GM23338 (cell line): ENCODE data around the gene QDPR. TPM values are rescaled to one million over a fixed set of nuclear protein-coding genes. Genes with fewer than 3 reads are reported as not detected.

Experiments
- ATAC-seq: fragments of 200-7000 bp; cut with Tn5 transposase; 3 replicates; pipeline ENCODE4 v1.9.1; 2020
- DNase-seq: peaks from one replicate; pipeline ENCODE4 v3.0.0-alpha.2; 2015; ENCODE audit warnings: low spot score
- H2AFZ ChIP-seq: fragments of 200-600 bp; sonication (generic); 2 replicates; pipeline ENCODE4 v1.8.0; 2016; ENCODE audit warnings: antibody characterized with exemption, mild to moderate bottlenecking, moderate library complexity
- H3F3A ChIP-seq: fragments of 200-600 bp; sonication (generic); replicated peaks from 2 replicates; pipeline ENCODE4 v1.8.0; 2017; ENCODE audit warnings: antibody characterized with exemption, mixed run types, low read depth
- H3K27ac ChIP-seq: fragments of 200-600 bp; sonication (generic); 2 replicates; pipeline ENCODE4 v1.6.1; 2016; ENCODE audit warnings: low read depth
- H3K27me3 ChIP-seq: fragments of 200-600 bp; sonication (generic); 2 replicates; pipeline ENCODE4 v1.8.0; 2016; ENCODE audit warnings: mild to moderate bottlenecking, mixed run types, moderate library complexity; ENCODE audit not compliant: insufficient read depth
- H3K36me3 ChIP-seq: fragments of 200-600 bp; sonication (generic); 2 replicates; pipeline ENCODE4 v1.8.0; 2016; ENCODE audit warnings: mild to moderate bottlenecking; ENCODE audit not compliant: insufficient read depth
- H3K4me1 ChIP-seq: fragments of 200-600 bp; sonication (generic); 2 replicates; pipeline ENCODE4 v1.8.0; 2016; ENCODE audit warnings: mild to moderate bottlenecking, moderate library complexity; ENCODE audit not compliant: insufficient read depth
- H3K4me2 ChIP-seq: fragments of 200-600 bp; sonication (generic); 2 replicates; pipeline ENCODE4 v1.7.1; 2017; ENCODE audit warnings: mixed run types
- H3K4me3 ChIP-seq: fragments of 200-600 bp; sonication (generic); 2 replicates; pipeline ENCODE4 v1.6.1; 2016; ENCODE audit warnings: mixed run types
- H3K79me2 ChIP-seq: fragments of 200-600 bp; sonication (generic); replicated peaks from 2 replicates; pipeline ENCODE4 v1.8.0; 2017; ENCODE audit warnings: mild to moderate bottlenecking; ENCODE audit not compliant: insufficient read depth
- H3K9me2 ChIP-seq: fragments of 200-600 bp; sonication (generic); 2 replicates; pipeline ENCODE4 v1.8.0; 2017; ENCODE audit not compliant: insufficient read depth
- H4K20me1 ChIP-seq: fragments of 200-600 bp; sonication (generic); replicated peaks from 2 replicates; pipeline ENCODE4 v1.8.0; 2017; ENCODE audit warnings: mild to moderate bottlenecking; ENCODE audit not compliant: insufficient read depth
- H3K27ac Mint-ChIP-seq: 2 replicates; pipeline ENCODE4 v1.8.0; 2020; ENCODE audit warnings: inconsistent platforms, mild to moderate bottlenecking, moderate library complexity, mixed read lengths
- H3K27me3 Mint-ChIP-seq: 3 replicates; pipeline ENCODE4 v1.8.0; 2022; ENCODE audit warnings: low read depth, mild to moderate bottlenecking, moderate library complexity, mixed read lengths, inconsistent platforms; ENCODE audit not compliant: insufficient read depth, poor library complexity
- H3K36me3 Mint-ChIP-seq: 3 replicates; pipeline ENCODE4 v1.8.0; 2021; ENCODE audit warnings: low read depth, mild to moderate bottlenecking, inconsistent platforms, moderate library complexity, mixed read lengths
- H3K4me1 Mint-ChIP-seq: 3 replicates; pipeline ENCODE4 v1.8.0; 2020; ENCODE audit warnings: mild to moderate bottlenecking, inconsistent platforms, mixed read lengths
- H3K4me3 Mint-ChIP-seq: 3 replicates; pipeline ENCODE4 v1.8.0; 2021; ENCODE audit warnings: moderate library complexity, mild to moderate bottlenecking, inconsistent platforms, mixed read lengths
- H3K9me3 Mint-ChIP-seq: 3 replicates; pipeline ENCODE4 v1.8.0; 2020; ENCODE audit warnings: moderate library complexity, mild to moderate bottlenecking, inconsistent platforms, mixed read lengths
- CTCF ChIP-seq, 2 experiments: fragments of 200-600 bp in 1 of 2; sonication (generic) in 1 of 2; conservative IDR thresholded peaks; 2 replicates each; pipeline versions ENCODE4 v1.5.1 to v1.6.1; 2016 to 2017; ENCODE audit warnings: antibody characterized with exemption in 2 of 2, low read depth in 2 of 2, mild to moderate bottlenecking in 2 of 2, moderate library complexity in 1 of 2
- EZH2 ChIP-seq: fragments of 200-600 bp; sonication (generic); IDR thresholded peaks from one replicate; pipeline ENCODE4 v1.8.0; 2017; ENCODE audit warnings: antibody characterized with exemption, mild to moderate bottlenecking, low read depth; ENCODE audit not compliant: unreplicated experiment
- POLR2AphosphoS5 ChIP-seq: IDR thresholded peaks from 2 replicates; pipeline ENCODE4 v1.6.1; 2016; ENCODE audit warnings: antibody characterized with exemption, low read depth
- STAT1 ChIP-seq: IDR thresholded peaks from one replicate; pipeline ENCODE4 v1.6.1; 2016; ENCODE audit warnings: antibody characterized with exemption; ENCODE audit not compliant: unreplicated experiment
- ZNF114 ChIP-seq: fragments of 250-450 bp; sonication (Bioruptor Pico); IDR thresholded peaks from 2 replicates; pipeline ENCODE4 v1.5.0; 2020; ENCODE audit warnings: mild to moderate bottlenecking, moderate library complexity
- ZNF331 ChIP-seq: fragments of 250-450 bp; sonication (Bioruptor Pico); IDR thresholded peaks from 2 replicates; pipeline ENCODE4 v1.5.0; 2020; ENCODE audit warnings: low read depth, mild to moderate bottlenecking, moderate library complexity
- polyA plus RNA-seq: library from polyadenylated mRNA; unstranded; fragments of >200 nt; fragmentation: Nextera tagmentation; extraction: Ambion mirVana; gene quantifications from 2 replicates; pipeline ENCODE4 v1.2.1, GENCODE V29; 2016
- total RNA-seq: library from RNA; depleted of rRNA; stranded (reverse); fragments of >200 nt; shearing (Covaris generic); gene quantifications from 2 replicates; pipeline ENCODE4 v1.2.3, GENCODE V29; 2014
- TF ChIP-seq, protein P1 (sequence below): IDR thresholded peaks from 2 replicates; pipeline ENCODE4 v1.6.1; 2016; ENCODE audit warnings: antibody characterized with exemption
- TF ChIP-seq, protein P2 (sequence below): fragments of 250-450 bp; sonication (Bioruptor Pico); IDR thresholded peaks from 2 replicates; pipeline ENCODE4 v1.5.0; 2020; ENCODE audit warnings: mild to moderate bottlenecking, moderate library complexity

QDPR gene
- total and polyA plus RNA-seq, 2 experiments from 2014 or later: 31.5 to 42.7 TPM

GRCh38 chr4:17476853-17477252, 35.0 kb downstream of the QDPR start:
- H3K9me2 ChIP-seq: no peaks in the 10 kb centered on the region; the same call in 1 of the 2 replicates
- no peaks in the 10 kb centered on the region for H3K79me2 ChIP-seq
- H3K4me3 ChIP-seq: no peak overlapping the region
- Mint-ChIP-seq H3K27ac (no peak overlapping the region), H3K9me3 (no peaks in the 10 kb centered on the region), H3K27me3 (peaks cover 2% of the 10 kb centered on the region), H3K4me3 (no peak overlapping the region), H3K4me1 (peaks cover 11% of the 10 kb centered on the region; the same call in 2 of the 3 replicates), H3K36me3 (no peaks in the 10 kb centered on the region)
- H3K36me3 ChIP-seq: no peaks in the 10 kb centered on the region
- no peak for TF ChIP-seq EZH2
- TF ChIP-seq POLR2AphosphoS5: no peak
- TF ChIP-seq ZNF331 (CRISPR knock-in tag): no peak
- no peak for TF ChIP-seq CTCF (conservative IDR thresholded peaks at IDR 0.05; ENCODE audit: low read depth in 2 of 2)
- no peak for TF ChIP-seq STAT1
- no peak for TF ChIP-seq ZNF114 (CRISPR knock-in tag)
- H3K4me2 ChIP-seq: no peak overlapping the region
- no peak overlapping the region for H2AFZ ChIP-seq
- ATAC-seq (no peak), DNase-seq (no peak)
- H3F3A ChIP-seq: no peaks in the 10 kb centered on the region
- H3K27me3 ChIP-seq: no peaks in the 10 kb centered on the region
- no peaks in the 10 kb centered on the region for H3K4me1 ChIP-seq
- H3K27ac ChIP-seq: no peak overlapping the region
- no peaks in the 10 kb centered on the region for H4K20me1 ChIP-seq

DNA sequence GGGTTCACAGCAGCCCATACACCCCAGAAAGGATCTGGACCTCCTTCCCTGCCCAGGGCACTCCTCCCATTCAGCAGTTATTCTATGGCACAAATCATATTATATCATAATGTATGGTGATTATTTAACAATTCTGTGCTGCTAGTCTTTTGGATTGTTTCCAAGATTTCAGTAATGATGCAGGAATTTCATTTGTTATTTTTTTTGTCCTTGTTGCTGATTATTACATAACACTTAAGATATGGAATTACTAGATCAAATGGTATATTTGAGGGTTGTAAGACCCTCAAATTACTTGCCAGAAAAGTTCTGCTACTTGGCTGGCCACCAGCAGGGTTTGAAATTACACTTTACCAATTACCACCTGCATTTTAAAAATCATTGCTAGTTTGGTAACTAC, 36.4 kb downstream of the QDPR start:
- TF ChIP-seq, protein P1, sequence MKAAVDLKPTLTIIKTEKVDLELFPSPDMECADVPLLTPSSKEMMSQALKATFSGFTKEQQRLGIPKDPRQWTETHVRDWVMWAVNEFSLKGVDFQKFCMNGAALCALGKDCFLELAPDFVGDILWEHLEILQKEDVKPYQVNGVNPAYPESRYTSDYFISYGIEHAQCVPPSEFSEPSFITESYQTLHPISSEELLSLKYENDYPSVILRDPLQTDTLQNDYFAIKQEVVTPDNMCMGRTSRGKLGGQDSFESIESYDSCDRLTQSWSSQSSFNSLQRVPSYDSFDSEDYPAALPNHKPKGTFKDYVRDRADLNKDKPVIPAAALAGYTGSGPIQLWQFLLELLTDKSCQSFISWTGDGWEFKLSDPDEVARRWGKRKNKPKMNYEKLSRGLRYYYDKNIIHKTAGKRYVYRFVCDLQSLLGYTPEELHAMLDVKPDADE: no peak
- TF ChIP-seq, protein P2, sequence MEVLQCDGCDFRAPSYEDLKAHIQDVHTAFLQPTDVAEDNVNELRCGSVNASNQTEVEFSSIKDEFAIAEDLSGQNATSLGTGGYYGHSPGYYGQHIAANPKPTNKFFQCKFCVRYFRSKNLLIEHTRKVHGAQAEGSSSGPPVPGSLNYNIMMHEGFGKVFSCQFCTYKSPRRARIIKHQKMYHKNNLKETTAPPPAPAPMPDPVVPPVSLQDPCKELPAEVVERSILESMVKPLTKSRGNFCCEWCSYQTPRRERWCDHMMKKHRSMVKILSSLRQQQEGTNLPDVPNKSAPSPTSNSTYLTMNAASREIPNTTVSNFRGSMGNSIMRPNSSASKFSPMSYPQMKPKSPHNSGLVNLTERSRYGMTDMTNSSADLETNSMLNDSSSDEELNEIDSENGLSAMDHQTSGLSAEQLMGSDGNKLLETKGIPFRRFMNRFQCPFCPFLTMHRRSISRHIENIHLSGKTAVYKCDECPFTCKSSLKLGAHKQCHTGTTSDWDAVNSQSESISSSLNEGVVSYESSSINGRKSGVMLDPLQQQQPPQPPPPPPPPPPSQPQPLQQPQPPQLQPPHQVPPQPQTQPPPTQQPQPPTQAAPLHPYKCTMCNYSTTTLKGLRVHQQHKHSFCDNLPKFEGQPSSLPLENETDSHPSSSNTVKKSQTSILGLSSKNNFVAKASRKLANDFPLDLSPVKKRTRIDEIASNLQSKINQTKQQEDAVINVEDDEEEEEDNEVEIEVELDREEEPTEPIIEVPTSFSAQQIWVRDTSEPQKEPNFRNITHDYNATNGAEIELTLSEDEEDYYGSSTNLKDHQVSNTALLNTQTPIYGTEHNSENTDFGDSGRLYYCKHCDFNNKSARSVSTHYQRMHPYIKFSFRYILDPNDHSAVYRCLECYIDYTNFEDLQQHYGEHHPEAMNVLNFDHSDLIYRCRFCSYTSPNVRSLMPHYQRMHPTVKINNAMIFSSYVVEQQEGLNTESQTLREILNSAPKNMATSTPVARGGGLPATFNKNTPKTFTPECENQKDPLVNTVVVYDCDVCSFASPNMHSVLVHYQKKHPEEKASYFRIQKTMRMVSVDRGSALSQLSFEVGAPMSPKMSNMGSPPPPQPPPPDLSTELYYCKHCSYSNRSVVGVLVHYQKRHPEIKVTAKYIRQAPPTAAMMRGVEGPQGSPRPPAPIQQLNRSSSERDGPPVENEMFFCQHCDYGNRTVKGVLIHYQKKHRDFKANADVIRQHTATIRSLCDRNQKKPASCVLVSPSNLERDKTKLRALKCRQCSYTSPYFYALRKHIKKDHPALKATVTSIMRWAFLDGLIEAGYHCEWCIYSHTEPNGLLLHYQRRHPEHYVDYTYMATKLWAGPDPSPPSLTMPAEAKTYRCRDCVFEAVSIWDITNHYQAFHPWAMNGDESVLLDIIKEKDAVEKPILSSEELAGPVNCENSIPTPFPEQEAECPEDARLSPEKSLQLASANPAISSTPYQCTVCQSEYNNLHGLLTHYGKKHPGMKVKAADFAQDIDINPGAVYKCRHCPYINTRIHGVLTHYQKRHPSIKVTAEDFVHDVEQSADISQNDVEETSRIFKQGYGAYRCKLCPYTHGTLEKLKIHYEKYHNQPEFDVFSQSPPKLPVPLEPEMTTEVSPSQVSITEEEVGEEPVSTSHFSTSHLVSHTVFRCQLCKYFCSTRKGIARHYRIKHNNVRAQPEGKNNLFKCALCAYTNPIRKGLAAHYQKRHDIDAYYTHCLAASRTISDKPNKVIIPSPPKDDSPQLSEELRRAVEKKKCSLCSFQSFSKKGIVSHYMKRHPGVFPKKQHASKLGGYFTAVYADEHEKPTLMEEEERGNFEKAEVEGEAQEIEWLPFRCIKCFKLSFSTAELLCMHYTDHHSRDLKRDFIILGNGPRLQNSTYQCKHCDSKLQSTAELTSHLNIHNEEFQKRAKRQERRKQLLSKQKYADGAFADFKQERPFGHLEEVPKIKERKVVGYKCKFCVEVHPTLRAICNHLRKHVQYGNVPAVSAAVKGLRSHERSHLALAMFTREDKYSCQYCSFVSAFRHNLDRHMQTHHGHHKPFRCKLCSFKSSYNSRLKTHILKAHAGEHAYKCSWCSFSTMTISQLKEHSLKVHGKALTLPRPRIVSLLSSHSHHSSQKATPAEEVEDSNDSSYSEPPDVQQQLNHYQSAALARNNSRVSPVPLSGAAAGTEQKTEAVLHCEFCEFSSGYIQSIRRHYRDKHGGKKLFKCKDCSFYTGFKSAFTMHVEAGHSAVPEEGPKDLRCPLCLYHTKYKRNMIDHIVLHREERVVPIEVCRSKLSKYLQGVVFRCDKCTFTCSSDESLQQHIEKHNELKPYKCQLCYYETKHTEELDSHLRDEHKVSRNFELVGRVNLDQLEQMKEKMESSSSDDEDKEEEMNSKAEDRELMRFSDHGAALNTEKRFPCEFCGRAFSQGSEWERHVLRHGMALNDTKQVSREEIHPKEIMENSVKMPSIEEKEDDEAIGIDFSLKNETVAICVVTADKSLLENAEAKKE: no peak
- H3K9me3 Mint-ChIP-seq: no peaks in the 10 kb centered on the region
- Histone ChIP-seq H4K20me1 (no peaks in the 10 kb centered on the region), H3K9me2 (no peaks in the 10 kb centered on the region; the same call in 1 of the 2 replicates), H3K4me2 (no peak overlapping the region), H3K36me3 (no peaks in the 10 kb centered on the region), H3K79me2 (no peaks in the 10 kb centered on the region), H3K4me1 (no peaks in the 10 kb centered on the region), H3K27ac (no peak overlapping the region), H3K27me3 (no peaks in the 10 kb centered on the region), H2AFZ (no peak overlapping the region), H3F3A (no peaks in the 10 kb centered on the region), H3K4me3 (no peak overlapping the region)
- H3K4me1 Mint-ChIP-seq: peaks cover 11% of the 10 kb centered on the region; the same call in 2 of the 3 replicates
- H3K36me3 Mint-ChIP-seq: no peaks in the 10 kb centered on the region
- H3K27me3 Mint-ChIP-seq: peaks cover 2% of the 10 kb centered on the region
- no peak for DNase-seq
- H3K4me3 Mint-ChIP-seq: no peak overlapping the region
- ATAC-seq: no peak
- H3K27ac Mint-ChIP-seq: no peak overlapping the region
